Activated naive CD8-positive, alpha-beta T cell treated with anti-CD3 and anti-CD28 coated beads, Interleukin-2, amount 50 U/mL, for 24 hours (primary cell): Measurements from ENCODE around the gene STK38.
"Not testable (repeated sequence)": the region's sequence is repeated elsewhere in the genome, so short reads cannot be mapped to it uniquely, and the experiment has no call there.

Experiments
- ATAC-seq: fragments of 150-1000 bp; cut with Tn5 transposase; one replicate; pipeline ENCODE4 v1.10.0; 2021
- DNase-seq: peaks from one replicate; pipeline ENCODE4 v3.0.0; 2021
- H3K27ac Mint-ChIP-seq: one replicate; pipeline ENCODE4 v1.8.0; 2021; ENCODE audit warnings: mild to moderate bottlenecking, mixed read lengths
- H3K27me3 Mint-ChIP-seq: one replicate; pipeline ENCODE4 v1.8.0; 2021; ENCODE audit warnings: mixed read lengths
- H3K36me3 Mint-ChIP-seq: one replicate; pipeline ENCODE4 v1.8.0; 2021; ENCODE audit warnings: low read depth, mixed read lengths
- H3K4me1 Mint-ChIP-seq: one replicate; pipeline ENCODE4 v1.8.0; 2021; ENCODE audit warnings: mixed read lengths
- H3K4me3 Mint-ChIP-seq: one replicate; pipeline ENCODE4 v1.8.0; 2021; ENCODE audit warnings: mild to moderate bottlenecking, moderate library complexity, mixed read lengths
- H3K9me3 Mint-ChIP-seq: one replicate; pipeline ENCODE4 v1.8.0; 2021; ENCODE audit warnings: mixed read lengths

Gene STK38

DNA sequence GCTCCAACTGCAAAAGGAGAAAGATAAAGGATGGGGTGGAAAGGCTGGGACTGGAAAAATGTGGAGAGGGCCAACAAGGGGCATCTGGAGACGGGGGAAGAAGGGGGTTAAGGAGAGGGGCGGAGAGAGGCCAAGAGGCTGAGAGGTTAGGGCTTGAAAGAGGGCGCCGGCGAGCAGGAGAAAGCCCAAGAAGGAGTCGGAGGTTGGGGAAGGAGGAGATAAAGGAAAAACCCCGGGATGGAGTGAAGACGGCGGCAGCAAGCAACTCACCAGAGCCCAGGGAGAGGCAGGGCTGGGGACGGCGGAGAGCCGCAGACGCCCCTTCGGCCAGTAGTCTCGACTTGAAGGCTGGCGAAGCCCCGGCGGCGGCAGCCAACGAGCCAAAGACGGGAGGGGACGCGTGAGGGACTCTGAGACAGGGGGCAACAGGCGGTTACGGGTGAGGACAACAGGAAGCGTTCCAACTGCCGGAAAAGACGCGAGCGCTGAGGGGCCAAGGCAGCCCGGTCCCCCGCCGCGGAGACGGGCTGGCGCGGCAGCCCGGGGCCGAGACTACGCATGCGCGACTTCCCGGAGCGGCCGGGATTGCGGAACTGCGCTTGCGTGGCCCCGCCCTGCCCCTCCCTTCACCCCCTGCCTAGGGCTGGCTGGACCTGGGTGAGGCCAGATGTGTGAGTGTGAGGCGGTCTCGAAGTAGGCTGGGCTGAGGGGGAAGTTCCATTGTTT is at the start of gene STK38:
Gene STK38, minus strand, starts transcription at position 560 of the 726 bp plus-strand sequence. CDS start 7,277 bp downstream, outside the sequence.
- H3K36me3 Mint-ChIP-seq = peaks cover 8% of the 10 kb centered on the region
- DNase-seq (peak; percentile 98), ATAC-seq (peak; percentile 88)
- peak within 1 kb of the TSS; percentile 98 for H3K4me3 Mint-ChIP-seq
- H3K27me3 Mint-ChIP-seq = no peaks in the 10 kb centered on the region
- peak within 1 kb of the TSS; percentile 98 for H3K27ac Mint-ChIP-seq
- H3K9me3 Mint-ChIP-seq = no peaks in the 10 kb centered on the region
- H3K4me1 Mint-ChIP-seq = peaks cover 51% of the 10 kb centered on the region

DNA sequence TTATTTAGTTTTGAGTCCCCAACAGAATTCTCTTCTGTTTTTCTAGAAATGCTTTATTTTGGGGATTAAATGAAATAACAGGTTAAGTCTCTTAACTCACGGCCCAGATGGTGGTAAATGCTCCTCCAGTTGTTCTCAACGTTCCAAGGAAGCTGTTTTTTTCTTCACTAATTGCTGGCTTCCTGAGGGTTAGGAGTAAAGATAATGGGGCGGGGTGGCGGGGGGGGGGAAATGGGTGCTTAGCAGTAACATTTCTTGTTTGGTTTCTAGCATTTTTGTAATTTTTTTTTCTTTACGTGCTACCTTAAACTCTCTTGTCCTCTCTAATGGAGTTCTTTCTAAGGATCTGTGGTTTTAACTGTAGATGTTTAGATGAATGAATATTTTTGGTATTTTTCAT is 49.1 kb upstream of the STK38 start:
- peaks cover 3% of the 10 kb centered on the region for H3K27me3 Mint-ChIP-seq
- H3K9me3 Mint-ChIP-seq = no peaks in the 10 kb centered on the region
- DNase-seq (no peak), ATAC-seq (no peak)
- peak overlapping the region; percentile 97 for H3K4me3 Mint-ChIP-seq
- peaks cover 63% of the 10 kb centered on the region for H3K4me1 Mint-ChIP-seq
- peak overlapping the region; percentile 99 for H3K27ac Mint-ChIP-seq
- H3K36me3 Mint-ChIP-seq = peaks cover 72% of the 10 kb centered on the region

DNA sequence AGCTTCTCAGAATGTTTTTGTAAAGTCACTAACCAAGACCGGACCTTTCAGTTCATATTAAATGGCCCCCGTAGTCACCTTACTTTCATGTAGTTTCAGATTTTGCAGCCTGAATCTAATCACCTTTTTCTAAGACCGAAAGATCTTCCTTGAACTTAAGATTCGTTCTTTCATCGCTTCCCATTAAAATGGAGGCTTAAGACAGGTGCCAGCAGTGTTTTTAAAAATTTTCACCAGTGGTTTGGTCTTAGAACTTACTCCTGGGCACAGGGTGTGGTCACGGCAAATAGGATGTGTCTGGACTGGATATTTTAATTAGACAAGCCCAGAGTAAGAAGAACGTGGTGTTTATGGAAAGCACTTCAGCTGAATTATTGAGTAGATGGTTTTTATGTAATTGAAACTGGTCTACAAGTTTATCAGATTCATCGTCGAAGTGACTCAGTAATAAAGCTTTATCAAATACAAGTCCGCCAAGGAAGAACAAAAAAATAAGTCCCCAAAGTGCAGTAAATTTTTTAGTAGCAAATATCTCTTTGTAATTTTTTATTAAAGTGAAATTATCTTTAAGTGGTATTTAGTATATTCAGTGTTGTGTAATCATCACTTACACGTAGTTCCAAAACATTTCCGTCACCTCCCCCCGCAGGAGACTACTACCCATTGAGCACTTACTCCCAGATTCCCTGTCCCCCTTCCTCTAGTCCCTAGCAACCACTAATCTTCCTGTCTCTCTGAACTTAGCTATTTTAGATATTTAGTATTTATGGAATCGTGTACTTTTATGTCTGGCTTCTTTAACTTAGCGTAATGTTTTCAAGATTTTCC is 47.8 kb upstream of the STK38 start:
- DNase-seq = no peak
- ATAC-seq = no peak
- Mint-ChIP-seq H3K4me3 (peak overlapping the region; percentile 97), H3K27me3 (peaks cover 3% of the 10 kb centered on the region), H3K9me3 (no peaks in the 10 kb centered on the region), H3K27ac (peak overlapping the region; percentile 99), H3K4me1 (peaks cover 52% of the 10 kb centered on the region), H3K36me3 (peaks cover 59% of the 10 kb centered on the region)

DNA sequence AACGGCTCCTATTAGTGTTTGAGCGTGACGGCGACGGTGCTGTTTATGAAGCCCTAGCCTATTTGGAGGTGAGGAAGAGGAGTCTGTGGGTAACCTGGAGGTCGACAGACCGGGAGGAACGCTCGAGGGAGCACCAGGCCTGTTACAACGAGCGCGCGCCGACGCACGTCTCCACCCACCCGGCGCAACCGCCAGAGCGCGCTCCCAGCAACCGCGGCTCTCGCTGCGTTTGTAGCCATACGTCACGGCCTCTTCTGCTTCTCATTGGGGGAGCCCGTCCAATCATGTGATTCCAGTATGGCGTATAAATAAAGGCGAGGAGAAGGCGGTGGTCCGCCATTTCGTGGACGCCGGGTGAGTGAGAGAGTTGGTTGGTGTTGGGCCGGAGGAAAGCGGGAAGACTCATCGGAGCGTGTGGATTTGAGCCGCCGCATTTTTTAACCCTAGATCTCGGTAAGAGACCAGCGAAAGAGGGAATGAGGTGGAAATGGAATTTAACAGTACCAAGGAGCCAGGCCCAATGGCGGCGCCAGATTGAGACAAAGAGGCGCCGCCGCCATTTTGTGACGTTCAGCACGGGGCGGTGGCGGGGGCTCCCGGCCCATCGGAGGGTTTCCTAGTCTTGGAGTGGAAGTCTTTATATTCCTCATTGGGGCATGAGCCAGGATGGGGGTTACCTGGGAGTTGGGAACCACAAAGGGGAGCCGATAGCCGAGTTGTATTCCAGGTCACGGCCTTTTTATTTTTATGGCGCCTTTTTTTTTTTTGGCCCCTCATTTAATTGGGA is 46.9 kb upstream of the STK38 start, which contains the start of gene SRSF3:
Gene SRSF3, plus strand, starts transcription at position 334 of the 787 bp plus-strand sequence. CDS start 2,401 bp downstream, outside the sequence.
- ATAC-seq = peak; percentile 95
- Mint-ChIP-seq H3K4me1 (peaks cover 44% of the 10 kb centered on the region), H3K9me3 (no peaks in the 10 kb centered on the region), H3K4me3 (peak within 1 kb of the TSS; percentile 97), H3K27me3 (peaks cover 3% of the 10 kb centered on the region), H3K36me3 (peaks cover 51% of the 10 kb centered on the region), H3K27ac (peak within 1 kb of the TSS; percentile 99)
- peak; percentile 94 for DNase-seq

DNA sequence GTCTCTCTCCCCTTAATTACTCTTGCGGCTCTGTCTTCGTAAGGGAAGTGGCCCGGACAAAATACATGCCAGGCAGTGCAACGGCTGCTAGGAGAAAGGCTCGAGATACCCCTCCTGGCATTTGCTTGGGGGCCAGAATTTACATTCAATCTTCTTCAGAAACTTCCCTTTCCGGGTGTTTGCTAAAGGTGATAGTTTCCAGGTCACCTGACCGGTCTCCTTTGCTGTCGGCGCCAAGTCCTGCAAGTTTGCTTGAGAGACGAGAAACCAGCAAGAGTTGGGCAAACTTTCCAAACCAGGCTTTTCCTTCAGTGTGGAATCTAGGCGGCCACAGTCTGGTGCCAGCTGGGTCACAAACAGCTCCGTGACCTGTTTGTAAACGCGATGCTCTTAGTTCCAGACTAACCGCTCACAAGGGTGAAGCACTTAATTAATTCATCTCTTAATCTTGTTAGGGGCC is 46.3 kb upstream of the STK38 start:
- Mint-ChIP-seq H3K27me3 (peaks cover 3% of the 10 kb centered on the region), H3K4me1 (peaks cover 38% of the 10 kb centered on the region), H3K9me3 (no peaks in the 10 kb centered on the region), H3K27ac (peak overlapping the region; percentile 99), H3K36me3 (peaks cover 45% of the 10 kb centered on the region), H3K4me3 (peak overlapping the region; percentile 97)
- DNase-seq (peak; percentile 56), ATAC-seq (peak; percentile 31)

DNA sequence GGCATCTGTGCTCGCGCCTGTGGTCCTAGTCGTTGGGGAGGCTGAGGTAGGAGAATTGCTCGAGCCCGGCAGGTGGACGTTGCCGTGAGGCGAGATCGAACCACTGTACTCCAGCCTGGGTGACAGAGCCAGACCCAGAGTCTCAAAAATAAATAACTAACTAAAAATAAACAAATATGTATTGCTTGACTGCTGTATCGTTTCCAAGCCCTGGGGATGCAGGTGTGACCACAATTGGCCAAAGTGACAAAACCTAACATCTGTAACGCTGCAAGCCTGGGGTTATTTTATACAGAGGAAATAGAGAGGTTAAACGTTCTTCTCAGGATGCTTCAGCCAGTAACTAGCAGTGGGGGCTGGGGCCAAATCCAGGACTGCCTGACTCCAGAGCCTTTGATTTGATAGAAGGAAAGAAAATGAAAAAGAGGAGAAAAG is 45.0 kb upstream of the STK38 start:
- Mint-ChIP-seq H3K27ac (peak overlapping the region; percentile 75), H3K27me3 (peaks cover 3% of the 10 kb centered on the region), H3K9me3 (no peaks in the 10 kb centered on the region), H3K36me3 (peaks cover 31% of the 10 kb centered on the region), H3K4me3 (peak overlapping the region; percentile 50), H3K4me1 (peaks cover 29% of the 10 kb centered on the region)
- DNase-seq (peak; percentile 20), ATAC-seq (no peak)

DNA sequence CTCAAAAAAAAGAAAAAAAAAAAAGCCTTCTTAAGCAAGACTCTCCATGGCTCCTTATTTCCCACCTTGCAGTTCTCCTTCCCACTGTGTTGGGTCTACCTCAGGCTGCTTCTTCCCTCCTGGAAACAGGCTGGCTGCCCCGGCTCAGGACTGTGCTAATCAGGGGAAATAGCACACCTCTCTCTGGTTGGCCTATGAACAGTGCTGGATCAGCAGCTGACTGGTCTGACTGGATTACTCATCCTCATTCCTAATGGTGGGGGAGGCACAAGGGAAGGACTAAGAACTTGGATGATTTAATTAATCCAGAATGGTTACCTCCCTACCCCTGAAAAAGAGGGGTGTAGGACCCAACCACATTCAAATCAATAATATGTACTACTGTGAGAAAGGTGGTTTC is 43.0 kb upstream of the STK38 start:
- no peak for ATAC-seq
- H3K27ac Mint-ChIP-seq = no peak overlapping the region
- no peak overlapping the region for H3K4me3 Mint-ChIP-seq

DNA sequence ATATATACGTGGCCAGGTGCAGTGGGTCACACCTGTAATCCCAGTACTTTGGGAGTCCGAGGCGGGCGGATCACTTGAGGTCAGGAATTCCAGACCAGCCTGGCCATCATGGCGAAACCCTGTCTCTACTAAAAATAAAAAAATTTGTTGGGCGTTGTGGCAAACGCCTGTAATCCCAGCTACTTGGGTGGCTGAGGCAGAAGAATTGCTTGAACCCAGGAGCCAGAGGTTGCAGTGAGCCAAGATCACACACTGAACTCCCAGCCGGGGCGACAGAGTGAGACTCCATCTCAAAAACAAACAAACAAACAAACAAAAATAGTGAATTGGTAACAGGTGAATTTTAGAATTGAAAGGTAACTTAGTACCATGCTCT is 41.7 kb upstream of the STK38 start:
- H3K27me3 Mint-ChIP-seq, H3K4me3 Mint-ChIP-seq, H3K27ac Mint-ChIP-seq, ATAC-seq, H3K36me3 Mint-ChIP-seq, DNase-seq, H3K9me3 Mint-ChIP-seq: not testable (repeated sequence)
- peaks cover 19% of the 10 kb centered on the region for H3K4me1 Mint-ChIP-seq

More for the DNA sequence above, 43.0 kb upstream of the STK38 start:
- peaks cover 11% of the 10 kb centered on the region for H3K36me3 Mint-ChIP-seq
- no peaks in the 10 kb centered on the region for H3K9me3 Mint-ChIP-seq
- peaks cover 24% of the 10 kb centered on the region for H3K4me1 Mint-ChIP-seq
- DNase-seq = no peak
- peaks cover 3% of the 10 kb centered on the region for H3K27me3 Mint-ChIP-seq

DNA sequence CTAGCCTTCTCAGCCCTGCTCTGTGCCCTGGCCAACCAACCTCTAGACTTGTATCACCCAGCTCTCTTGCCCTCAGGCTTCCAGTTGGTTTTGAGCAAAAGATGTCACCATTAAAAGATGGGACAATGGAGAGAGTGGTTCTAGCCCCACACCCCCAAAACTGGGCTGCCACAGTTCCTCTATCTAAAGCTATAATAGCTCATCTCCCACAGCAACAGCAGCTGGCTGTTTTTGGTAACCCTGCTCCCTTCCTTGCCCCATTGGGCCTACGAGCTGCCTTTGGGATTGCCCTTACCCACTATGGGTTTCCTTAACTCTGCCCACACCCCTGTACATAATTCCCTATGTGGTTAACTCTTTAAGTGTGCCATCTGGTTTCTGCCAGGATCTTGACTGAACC is 39.3 kb upstream of the STK38 start:
- no peaks in the 10 kb centered on the region for H3K27me3 Mint-ChIP-seq

DNA sequence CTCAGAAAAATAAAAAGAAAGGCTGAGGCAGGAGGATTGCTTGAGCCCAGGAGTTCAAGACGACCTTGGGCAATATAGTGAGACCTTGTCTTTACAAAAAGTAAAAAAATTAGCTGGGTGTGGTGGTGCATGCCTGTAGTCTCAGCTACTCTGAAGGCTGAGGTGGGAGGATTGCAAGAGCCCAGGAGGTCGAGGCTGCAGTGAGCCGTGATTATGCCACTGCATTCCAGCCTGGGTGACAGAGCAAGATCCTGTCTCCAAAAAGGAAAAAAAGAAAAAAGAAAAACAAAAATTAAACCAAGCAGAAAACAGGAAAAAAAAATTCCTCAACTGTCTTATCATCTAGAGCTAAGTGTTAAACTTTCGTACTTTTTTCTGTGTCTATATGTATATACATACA is 34.4 kb upstream of the STK38 start:
- ATAC-seq = no peak
- H3K27me3 Mint-ChIP-seq = no peaks in the 10 kb centered on the region
- DNase-seq = no peak
- no peaks in the 10 kb centered on the region for H3K36me3 Mint-ChIP-seq
- H3K9me3 Mint-ChIP-seq = no peaks in the 10 kb centered on the region
- H3K4me3 Mint-ChIP-seq = no peak overlapping the region
- H3K4me1 Mint-ChIP-seq = peaks cover 6% of the 10 kb centered on the region
- no peak overlapping the region for H3K27ac Mint-ChIP-seq

More for the DNA sequence above, 39.3 kb upstream of the STK38 start:
- no peak for DNase-seq
- H3K36me3 Mint-ChIP-seq = no peaks in the 10 kb centered on the region
- ATAC-seq = no peak
- peaks cover 1% of the 10 kb centered on the region for H3K4me1 Mint-ChIP-seq
- H3K9me3 Mint-ChIP-seq = no peaks in the 10 kb centered on the region
- H3K27ac Mint-ChIP-seq = no peak overlapping the region
- H3K4me3 Mint-ChIP-seq = no peak overlapping the region

DNA sequence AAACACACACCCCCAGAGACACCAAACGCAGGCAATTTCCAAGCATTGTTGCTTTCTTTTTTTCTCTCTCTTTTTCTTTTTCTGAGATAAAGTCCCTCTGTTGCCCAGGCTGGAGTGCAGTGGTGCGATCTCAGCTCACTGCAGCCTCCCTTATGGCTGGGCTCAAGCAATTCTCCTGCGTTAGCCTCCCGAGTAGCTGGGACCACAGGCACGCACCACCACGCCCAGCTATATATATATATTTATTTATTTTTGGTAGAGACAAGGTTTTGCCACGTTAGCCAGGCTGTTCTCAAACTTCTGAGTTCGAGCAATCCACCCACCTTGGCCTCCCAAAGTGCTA is 32.9 kb upstream of the STK38 start:
- Mint-ChIP-seq H3K4me3 (no peak overlapping the region), H3K27me3 (no peaks in the 10 kb centered on the region), H3K36me3 (no peaks in the 10 kb centered on the region), H3K27ac (no peak overlapping the region), H3K4me1 (peaks cover 6% of the 10 kb centered on the region), H3K9me3 (no peaks in the 10 kb centered on the region)
- ATAC-seq (no peak), DNase-seq (no peak)

DNA sequence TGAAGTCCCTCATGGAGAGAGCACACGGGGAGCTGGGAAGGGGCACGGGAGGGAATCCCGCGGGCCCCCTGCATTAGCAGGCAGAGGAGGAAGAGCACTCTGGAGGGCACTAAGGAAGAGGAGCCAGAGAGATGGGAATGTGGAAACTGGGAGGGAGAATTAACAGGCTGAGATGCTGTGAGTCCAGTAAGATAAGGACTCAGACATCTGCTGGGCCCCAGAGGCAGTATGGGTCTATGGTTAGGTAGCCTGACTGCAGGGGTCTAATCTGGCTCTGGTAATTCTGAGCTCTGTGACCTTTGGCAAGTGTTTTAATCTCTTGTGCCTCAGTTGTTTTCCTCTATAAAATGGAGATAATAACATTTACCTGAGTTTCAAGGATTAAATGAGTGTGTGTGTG is 31.2 kb upstream of the STK38 start:
- Mint-ChIP-seq H3K27ac (peak overlapping the region; percentile 3), H3K4me3 (no peak overlapping the region), H3K9me3 (no peaks in the 10 kb centered on the region), H3K36me3 (no peaks in the 10 kb centered on the region), H3K27me3 (no peaks in the 10 kb centered on the region), H3K4me1 (peaks cover 6% of the 10 kb centered on the region)
- ATAC-seq = no peak
- no peak for DNase-seq

DNA sequence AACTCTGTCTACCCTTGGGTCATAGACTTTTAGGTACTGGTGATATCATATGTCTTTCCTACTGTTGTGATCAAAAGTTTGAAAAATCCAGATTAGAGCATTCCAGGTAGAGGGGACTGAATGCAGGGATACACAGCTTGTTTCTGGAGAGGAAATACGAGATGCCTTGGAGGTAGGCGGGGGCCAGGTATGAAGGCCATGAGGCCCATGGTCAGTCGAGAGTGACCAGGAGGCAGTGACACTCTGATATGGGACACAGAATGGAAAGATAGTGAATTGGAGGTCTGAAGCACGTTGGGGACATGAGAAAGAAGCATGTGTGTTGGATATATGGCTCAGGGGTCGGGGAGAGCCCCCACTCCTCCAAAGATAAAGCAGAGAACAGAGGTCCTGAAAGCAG is 30.8 kb upstream of the STK38 start:
- Mint-ChIP-seq H3K4me3 (no peak overlapping the region), H3K27ac (no peak overlapping the region), H3K4me1 (peaks cover 6% of the 10 kb centered on the region), H3K9me3 (no peaks in the 10 kb centered on the region), H3K36me3 (no peaks in the 10 kb centered on the region), H3K27me3 (no peaks in the 10 kb centered on the region)
- DNase-seq (no peak), ATAC-seq (no peak)

DNA sequence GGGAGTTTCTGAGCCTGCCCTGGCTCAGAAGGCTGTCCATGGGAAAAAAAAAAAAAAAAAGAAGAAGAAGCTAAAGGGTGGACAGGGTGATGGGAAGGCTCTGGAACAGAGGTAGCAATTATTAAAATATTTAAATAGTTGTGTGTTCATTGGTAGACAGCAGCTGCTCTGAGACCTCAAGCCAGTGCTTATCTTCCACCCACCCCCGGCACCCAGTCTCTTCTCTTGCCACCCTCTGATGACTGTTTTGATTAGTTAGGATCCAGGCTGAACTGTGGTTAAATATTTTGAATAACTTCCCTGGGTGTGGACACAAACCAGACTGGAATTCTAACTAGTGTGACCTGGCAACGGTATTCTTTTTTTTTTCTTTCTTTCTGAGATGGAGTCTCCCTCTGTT is 30.0 kb upstream of the STK38 start:
- H3K4me1 Mint-ChIP-seq = peaks cover 6% of the 10 kb centered on the region
- H3K27ac Mint-ChIP-seq = no peak overlapping the region
- no peaks in the 10 kb centered on the region for H3K9me3 Mint-ChIP-seq
- no peak overlapping the region for H3K4me3 Mint-ChIP-seq
- H3K27me3 Mint-ChIP-seq = no peaks in the 10 kb centered on the region
- no peaks in the 10 kb centered on the region for H3K36me3 Mint-ChIP-seq
- ATAC-seq = no peak
- no peak for DNase-seq
